DMS79 (cell line): ENCODE results near the gene SPATC1L.

ENCODE experiments used
- DNase-seq: peaks from one replicate; lab custom pipeline; 2025; lab: John Stamatoyannopoulos, UW

The SPATC1L gene

DNA sequence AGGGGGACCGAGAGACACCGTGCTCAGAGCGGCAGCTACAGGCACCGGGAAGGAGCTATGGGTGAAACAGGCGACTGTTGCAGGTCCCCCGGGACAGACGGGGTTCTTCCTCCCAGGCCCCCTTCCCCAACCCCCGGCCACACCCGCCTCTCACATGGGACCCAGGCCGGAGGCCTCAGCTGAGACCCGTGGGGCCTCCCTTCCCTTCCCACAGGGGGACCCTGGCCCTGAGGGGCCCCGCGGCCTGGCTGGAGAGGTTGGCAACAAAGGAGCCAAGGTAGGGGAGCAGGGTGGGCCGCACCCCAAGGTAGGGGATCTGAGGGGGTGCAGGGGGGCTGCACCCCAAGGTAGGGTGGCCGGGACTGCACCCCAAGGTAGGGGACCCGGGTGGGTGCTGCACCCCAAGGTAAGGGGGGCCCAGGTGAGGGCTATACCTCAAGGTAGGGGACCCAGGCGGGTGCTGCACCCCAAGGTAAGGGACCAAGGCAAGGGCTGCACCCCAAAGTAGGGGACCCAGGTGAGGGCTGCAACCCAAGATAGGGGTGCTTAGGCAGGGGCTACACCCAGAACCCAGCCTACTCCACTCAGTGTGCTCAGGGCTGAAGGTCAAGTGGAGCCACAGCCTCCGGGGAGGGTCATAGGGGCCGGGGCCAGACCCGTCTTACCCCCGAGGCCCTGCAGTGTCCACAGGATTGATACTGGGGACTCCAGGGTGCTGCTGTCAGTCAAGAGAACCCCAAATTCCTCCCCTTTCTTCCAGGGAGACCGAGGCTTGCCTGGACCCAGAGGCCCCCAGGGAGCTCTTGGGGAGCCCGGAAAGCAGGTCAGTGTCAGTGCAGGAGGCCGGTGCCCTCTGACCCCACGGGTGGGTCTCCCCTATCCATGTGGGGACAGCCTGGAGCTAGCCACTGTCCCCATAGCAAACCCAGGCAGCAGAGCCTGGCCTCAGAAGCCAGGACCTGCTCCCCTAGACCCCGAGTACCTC, 63.7 kb downstream of the SPATC1L start:
- no peak for DNase-seq

DNA sequence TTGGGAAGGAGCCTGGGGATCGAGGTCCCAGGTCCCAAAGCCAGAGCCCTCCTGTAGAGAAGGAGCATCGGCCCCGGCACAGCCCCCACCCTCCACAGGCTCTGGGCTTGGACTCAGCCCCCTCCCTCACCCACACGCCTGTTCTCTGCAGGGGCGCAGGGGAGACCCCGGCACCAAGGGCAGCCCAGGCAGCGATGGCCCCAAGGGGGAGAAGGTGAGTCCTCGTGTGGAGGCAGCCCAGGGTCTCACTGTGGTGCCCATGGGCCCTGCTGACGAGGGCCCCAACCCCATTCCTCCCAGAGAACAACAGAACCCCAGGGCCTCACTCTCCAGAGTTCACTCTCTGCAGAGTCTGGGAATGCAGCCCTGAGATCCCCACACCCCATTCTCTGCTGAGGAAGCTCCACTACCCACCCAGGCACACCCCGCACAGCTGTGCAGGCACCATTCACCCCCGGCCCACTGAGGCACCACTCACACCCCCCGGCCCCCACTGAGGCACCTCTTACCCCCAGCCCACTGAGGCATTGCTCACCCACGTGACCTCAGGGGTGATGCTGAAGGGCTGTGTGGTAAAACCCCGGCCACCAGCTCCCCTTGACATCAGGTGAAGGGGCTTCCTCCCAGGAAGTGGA, 64.5 kb downstream of the SPATC1L start:
- DNase-seq = no peak

DNA sequence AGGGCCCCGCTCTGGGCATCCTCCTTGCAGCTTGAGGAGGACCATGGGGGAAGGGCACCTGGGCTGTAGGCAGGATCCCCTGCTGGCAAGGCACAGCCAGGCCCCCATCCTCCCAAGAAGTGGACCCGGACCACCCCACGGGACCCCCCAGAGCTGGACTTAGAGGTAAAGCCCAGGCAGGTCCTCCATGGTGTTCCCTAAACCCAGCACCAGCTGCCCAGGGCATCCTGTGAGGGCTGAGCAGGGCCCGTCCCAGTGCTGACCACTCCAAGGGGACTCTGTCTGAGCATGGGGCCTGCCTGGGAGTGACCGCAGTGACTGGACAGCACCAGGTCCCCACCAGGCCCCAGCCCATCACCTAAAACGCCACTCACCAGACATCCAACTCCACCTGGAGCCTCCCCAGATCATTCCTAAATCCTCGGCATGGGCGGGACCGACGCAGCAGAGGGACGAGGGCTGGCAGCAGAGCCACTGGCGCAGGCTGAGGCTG, 65.1 kb downstream of the SPATC1L start:
- no peak for DNase-seq

DNA sequence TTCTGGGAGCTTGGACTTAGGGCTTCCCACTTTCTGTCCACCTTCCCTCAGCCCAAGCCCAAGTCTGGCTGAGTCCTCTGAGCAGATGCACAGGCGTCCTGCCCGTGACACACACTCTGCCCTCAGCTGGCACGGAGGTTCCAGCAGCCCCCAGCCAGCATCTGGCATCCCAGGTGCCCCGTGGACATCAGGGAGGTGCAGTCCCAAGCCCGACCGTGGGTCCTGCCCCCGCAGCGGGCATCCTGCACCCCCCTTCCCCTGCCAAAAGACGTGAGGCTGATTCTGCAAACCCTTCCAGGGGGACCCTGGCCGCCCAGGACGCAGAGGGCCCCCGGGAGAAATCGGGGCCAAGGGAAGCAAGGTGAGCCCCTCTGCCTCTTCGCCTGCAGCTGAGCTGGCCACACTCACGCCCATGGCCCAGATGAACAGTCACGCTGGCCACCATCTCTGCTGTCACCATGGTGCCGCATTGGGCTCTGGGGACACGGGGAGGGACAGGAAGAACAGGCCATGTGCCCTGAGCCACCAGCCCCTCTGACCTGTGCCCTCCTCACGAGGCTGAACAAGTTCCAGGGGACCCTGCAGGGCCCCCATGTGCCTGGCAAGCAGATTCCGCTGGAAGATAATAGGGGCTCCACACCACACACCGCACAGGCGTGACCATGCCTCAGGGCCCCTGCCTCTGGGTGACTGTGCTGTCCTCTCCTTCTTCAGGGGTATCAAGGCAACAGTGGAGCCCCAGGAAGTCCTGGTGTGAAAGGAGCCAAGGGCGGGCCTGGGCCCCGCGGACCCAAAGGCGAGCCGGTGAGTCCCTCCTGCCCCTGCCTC, 65.7 kb downstream of the SPATC1L start:
- DNase-seq = no peak

DNA sequence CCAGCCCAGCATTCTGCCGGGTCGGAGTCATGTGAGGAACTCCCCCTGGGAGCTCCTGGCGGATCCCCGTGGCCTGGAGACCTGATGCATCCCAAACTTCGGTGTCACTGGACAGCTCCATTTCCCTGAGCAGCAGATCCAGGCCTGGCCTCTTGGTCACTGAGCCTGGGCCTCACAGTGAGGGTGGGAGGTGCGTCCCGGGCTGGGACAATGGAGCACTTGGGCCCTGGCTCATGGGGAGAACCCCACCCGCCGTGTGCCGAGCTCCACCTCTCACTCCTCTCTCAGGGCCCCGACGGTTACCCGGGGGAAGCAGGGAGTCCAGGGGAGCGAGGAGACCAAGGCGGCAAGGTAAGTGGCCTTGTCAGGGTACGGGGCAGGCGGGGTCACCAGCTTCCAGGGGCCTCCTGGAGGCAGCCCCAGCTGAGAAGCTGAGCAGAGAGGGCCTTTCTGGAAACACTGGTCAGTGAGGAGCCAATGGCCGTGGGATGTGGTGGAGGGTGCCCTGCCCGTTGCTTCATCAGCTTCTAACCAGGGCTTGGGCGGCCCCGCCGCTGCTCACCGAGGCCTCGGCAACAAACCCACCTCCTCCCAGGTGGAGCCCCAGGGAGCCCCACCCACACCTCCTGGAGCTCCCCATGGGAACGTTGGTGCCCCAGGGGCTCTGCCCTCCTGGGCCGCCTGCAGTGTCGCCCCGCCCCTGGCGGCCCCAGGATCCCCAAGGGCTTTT, 66.5 kb downstream of the SPATC1L start:
- DNase-seq = no peak

DNA sequence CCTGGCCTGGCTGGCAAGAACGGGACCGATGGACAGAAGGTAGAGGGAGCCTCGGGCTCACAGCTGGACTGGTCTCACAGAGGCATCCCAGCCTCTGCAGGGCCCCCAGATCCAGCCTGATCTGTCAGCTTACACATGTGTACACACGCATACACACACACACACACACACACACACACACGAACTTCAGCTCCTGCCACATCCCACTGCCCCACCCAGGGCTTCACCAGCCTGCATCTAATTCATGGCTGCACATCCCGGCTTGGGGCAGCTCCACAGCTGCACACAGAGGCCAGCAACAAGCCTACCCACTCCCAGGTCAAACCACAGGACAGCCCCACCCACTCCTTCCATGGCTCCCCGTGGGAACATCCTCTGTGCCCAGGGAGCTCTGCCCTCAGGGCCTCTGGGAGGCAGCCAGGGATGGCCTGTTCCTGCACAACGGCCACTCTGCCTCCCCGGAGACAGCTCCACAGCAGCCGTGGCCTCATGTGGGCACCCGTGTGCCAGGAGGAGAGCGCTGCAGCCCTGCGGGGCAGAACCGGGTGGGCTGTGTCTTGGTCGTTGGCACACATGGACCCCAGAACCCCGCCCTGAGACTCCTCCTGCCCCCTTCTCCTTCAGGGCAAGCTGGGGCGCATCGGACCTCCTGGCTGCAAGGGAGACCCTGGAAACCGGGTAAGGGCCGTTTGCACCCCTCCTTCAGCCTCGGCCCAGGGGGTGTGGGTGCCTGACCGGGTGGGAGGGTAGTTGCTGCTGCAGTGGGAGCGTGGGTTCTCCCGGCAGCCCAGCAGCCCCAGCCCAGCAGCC, 67.3 kb downstream of the SPATC1L start:
- no peak for DNase-seq

DNA sequence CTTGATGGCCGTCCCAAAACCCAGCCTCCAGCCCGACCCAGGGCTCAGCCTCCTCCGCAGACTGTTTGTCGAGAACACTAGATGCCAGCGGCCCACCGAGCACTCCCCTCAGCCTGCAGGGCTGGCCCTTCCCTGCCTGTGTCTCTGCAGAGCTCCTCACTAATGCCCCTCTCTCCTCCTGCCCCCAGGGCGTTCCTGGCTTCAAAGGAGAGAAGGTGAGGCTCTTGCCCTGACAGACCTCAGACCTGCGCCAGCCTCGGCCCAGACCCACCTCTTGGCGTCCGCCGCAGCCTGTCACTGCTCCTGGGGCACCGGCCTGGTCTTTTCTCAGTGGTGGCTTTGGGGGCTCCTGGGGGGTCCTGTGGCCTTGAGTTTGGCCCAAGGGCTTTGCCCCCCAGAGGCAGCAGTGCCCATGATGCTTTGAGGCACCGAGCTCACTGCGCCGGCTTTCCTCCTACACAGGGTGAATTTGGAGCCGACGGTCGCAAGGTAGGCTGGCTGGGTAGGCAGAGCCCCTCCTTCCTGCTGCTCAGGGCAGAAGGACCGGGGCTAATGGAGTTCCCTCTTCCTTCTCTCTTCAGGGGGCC, 68.0 kb downstream of the SPATC1L start:
- DNase-seq = no peak

DNA sequence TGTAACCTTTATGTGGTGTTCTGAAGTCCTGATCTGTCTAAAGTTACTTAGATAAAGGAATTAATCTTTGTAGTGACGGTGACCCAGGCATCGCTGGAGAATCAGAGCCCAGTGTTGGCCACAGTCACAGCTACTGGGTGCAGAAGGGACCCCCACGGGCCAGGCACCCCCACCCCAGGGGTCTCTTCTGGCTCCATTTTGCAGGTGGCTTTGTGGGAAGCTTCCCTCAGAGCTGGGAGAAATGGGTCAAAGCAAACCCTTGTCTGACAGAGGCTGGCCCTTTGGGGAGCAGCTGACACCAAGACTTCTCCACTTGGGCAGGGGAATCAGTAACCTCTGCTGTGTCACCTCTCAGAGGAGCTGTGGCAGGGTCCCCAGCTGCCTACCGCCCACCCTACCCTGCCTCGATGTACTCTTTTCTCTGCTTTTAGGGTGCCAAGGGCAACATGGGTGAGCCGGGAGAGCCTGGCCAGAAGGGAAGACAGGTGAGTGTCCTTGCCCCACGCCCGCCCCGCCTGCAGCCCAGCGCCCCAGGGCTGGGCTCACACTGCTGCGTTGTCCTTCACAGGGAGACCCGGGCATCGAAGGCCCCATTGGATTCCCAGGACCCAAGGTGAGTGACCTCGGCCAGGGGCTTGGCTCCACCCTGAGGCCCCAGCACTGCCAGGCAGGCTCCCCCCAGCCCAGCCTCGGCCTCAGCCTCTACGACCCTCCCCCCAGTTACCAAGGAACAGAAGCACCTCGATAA, 68.6 kb downstream of the SPATC1L start:
- no peak for DNase-seq

DNA sequence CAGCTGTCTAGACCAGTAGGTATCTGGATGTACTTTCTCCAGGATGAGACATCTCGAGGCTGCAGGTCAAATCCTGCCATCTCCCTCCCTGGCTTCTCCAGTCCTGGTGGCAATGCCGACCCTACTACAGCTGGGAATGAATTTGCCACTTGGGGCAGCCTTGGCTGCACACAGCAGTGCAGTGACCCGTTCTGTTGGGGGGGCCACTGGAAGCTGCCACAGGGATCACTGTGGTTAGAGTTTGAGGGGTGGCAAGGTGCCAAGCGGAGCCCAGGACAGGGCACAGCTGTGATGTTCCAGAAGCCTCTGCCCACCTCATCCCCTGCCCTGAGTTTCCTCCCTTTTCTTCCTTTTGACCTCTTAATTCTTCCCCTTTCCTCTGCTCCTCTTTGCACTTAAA, 69.3 kb downstream of the SPATC1L start:
- no peak for DNase-seq

DNA sequence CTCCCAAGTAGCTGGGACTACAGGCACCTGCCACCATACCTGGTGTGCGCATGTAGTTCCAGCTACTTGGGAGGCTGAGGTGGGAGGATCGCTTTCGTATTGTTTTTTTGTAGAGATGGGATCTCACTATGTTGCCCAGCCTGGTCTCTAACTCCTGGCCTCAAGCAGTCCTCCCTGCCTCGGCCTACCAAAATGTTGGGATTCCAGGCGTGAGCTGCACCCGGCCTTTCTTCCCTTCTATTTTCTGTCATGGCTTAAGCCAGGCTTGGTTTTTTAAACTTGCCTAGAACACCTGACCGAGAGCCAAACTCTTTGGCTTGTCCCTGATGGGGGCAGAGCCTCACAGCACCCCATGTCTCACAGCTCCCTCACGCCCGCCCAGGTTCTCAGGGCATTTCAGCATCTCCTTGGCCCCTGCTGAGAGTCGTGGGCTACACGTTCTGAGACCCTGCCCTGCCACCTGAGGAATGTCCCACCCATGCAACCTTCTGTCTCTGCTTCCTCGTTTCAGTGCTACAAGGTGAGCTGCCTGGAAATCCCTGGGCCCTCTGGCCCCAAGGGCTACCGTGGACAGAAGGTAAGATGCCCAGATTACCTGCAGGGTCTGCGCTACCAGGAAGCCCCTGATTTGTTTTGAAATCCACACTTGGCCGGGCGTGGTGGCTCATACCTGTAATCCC, 70.6 kb downstream of the SPATC1L start:
- no peak for DNase-seq

DNA sequence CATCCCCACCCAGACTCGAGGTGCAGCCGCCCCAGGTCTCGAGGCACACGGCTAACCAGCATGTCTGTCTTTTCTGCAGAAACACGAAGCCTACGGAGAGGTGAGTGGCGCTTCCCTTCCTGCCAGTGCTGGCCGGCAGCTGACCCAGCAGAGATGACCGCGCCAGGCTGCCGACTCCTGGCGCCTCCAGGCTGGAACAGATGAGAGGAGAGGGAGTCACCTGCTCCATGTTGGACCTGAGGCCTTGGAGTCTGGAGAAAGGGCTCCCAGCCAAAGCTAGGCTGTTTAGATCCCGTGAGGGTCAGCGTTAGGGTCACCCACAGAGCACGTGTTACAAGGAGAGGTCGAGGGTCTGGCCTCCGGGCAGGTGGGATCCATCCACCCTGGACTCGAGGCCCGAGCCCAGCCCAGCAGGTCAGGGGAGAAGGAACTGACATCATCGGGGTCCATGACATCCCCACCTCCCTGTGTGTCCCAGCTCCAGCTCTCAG, 71.5 kb downstream of the SPATC1L start:
- no peak for DNase-seq

DNA sequence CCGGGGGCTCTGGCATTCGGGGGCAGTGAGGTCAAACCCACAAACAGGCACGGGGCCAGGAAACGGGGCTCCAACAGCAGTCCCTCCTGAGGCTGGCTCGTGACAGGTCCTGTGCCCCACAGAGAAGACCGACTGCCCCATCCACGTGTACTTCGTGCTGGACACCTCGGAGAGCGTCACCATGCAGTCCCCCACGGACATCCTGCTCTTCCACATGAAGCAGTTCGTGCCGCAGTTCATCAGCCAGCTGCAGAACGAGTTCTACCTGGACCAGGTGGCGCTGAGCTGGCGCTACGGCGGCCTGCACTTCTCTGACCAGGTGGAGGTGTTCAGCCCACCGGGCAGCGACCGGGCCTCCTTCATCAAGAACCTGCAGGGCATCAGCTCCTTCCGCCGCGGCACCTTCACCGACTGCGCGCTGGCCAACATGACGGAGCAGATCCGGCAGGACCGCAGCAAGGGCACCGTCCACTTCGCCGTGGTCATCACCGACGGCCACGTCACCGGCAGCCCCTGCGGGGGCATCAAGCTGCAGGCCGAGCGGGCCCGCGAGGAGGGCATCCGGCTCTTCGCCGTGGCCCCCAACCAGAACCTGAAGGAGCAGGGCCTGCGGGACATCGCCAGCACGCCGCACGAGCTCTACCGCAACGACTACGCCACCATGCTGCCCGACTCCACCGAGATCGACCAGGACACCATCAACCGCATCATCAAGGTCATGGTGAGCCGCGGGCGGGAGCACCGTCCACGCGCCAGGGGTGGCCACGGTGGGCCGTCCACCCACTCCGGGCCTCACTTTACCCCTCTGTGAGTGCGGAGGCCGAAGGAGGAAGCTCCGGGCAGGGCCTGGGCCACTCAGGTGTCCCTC, 72.2 kb downstream of the SPATC1L start:
- DNase-seq = no peak

DNA sequence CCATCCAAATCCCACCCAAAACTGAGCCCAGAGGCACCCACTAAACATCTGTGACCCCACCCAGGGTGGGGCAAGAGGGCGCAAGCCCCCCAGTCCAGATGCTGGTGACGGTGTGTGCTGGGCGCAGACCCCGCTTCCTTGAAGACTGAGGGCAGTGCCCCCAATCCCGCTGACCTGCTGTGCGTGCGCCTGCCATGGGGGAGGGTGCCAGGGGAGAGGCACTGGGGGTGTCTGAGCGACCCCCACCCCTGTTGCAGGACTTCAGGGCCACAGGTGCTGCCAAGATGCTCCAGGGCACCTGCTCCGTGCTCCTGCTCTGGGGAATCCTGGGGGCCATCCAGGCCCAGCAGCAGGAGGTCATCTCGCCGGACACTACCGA, 73.1 kb downstream of the SPATC1L start:
- no peak for DNase-seq
